ENCODE results near the gene NDUFAF2. TPM values are rescaled to one million over a fixed set of nuclear protein-coding genes. Genes with fewer than 3 reads are reported as not detected.

Gene NDUFAF2
- total and polyA plus RNA-seq, 2 of the 13 experiments (the other 11 are each of a cell fraction or from before 2014, with no cell fraction given) = 34.0 to 78.4 TPM

DNA sequence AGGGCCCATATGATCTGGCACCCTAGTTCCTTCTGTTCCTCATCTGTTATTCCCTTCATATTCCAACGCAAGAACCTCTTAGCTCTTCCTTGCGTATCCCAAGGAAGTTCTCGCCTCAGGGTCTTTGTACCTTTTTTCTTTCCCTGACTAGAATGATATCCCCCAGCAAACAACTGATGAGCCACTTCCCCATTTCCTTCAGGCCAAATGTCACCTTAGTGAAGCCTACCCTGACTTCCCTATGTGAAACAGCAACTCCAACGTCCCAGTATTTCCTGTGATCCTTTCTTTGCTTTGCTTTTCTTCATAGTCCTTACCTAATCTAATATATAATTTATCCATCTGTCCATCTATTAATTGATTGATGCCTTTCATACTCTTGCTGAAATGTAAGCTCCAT lies 48.0 kb upstream of the NDUFAF2 start (continued):
- TF ChIP-seq, protein P1, sequence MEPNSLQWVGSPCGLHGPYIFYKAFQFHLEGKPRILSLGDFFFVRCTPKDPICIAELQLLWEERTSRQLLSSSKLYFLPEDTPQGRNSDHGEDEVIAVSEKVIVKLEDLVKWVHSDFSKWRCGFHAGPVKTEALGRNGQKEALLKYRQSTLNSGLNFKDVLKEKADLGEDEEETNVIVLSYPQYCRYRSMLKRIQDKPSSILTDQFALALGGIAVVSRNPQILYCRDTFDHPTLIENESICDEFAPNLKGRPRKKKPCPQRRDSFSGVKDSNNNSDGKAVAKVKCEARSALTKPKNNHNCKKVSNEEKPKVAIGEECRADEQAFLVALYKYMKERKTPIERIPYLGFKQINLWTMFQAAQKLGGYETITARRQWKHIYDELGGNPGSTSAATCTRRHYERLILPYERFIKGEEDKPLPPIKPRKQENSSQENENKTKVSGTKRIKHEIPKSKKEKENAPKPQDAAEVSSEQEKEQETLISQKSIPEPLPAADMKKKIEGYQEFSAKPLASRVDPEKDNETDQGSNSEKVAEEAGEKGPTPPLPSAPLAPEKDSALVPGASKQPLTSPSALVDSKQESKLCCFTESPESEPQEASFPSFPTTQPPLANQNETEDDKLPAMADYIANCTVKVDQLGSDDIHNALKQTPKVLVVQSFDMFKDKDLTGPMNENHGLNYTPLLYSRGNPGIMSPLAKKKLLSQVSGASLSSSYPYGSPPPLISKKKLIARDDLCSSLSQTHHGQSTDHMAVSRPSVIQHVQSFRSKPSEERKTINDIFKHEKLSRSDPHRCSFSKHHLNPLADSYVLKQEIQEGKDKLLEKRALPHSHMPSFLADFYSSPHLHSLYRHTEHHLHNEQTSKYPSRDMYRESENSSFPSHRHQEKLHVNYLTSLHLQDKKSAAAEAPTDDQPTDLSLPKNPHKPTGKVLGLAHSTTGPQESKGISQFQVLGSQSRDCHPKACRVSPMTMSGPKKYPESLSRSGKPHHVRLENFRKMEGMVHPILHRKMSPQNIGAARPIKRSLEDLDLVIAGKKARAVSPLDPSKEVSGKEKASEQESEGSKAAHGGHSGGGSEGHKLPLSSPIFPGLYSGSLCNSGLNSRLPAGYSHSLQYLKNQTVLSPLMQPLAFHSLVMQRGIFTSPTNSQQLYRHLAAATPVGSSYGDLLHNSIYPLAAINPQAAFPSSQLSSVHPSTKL (CRISPR knock-in tag; IDR thresholded peaks at IDR 0.05) = no peak
- no peak for TF ChIP-seq BRCA1 (CRISPR knock-in tag; IDR thresholded peaks at IDR 0.05)

DNA sequence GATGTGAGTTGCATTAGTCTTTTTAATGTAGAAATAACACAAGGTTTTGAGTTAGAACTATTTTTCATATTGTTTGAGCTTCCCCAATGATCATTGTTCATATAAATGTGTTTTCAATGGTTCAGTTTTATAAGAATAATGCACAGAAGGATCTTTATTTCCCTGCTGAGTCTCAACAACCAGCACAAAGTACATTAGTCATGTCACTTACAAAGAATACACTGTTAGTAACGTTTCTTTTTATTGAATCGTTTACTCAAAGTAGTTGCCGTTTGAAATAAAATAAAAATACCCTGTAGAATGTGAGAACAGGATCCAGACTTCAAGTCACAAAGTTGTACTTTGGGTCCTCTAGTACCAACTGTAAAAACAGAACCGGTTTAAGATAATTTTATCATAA lies 41.6 kb upstream of the NDUFAF2 start:
- Histone ChIP-seq H3K27ac (ENCODE audit: extremely low read length, insufficient read depth, low read length) (no peak overlapping the region), H3K4me1 (ENCODE audit: insufficient read depth, low read length) (no peaks in the 10 kb centered on the region), H3K4me2 (ENCODE audit: low read depth, low read length) (no peak overlapping the region), H3K9ac (ENCODE audit: insufficient read depth, low read depth, low read length) (no peak overlapping the region), H3K9me3 (ENCODE audit: low read length) (no peaks in the 10 kb centered on the region), H3K27me3 (ENCODE audit: control insufficient read depth in 1 of 2, insufficient read depth in 2 of 2, low read length in 2 of 2) (no peaks in the 10 kb centered on the region), H3K36me3 (replicated peaks in 1 of 2; ENCODE audit: control insufficient read depth in 1 of 2, insufficient read depth in 2 of 2, low read length in 2 of 2) (peaks cover 0 to 2% of the 10 kb centered on the region in 2 experiments; a peak in 1 of 5 replicates), H3K79me2 (ENCODE audit: insufficient read depth, low read length) (no peaks in the 10 kb centered on the region), H4K20me1 (ENCODE audit: insufficient read depth, low read length) (no peaks in the 10 kb centered on the region), H3K4me3 (replicated peaks in 1 of 3; ENCODE audit: insufficient read depth in 1 of 3, low read depth in 2 of 3, low read length in 3 of 3) (no peak overlapping the region), H2AFZ (ENCODE audit: low read length) (no peak overlapping the region)
- no peak for TF ChIP-seq ZNF577 (CRISPR knock-in tag; IDR thresholded peaks at IDR 0.05; ENCODE audit: borderline replicate concordance, low read depth)
- TF ChIP-seq NR2F6 (IDR thresholded peaks at IDR 0.05) = no peak
- TF ChIP-seq NR2F6 (CRISPR knock-in tag; IDR thresholded peaks at IDR 0.05) = no peak
- TF ChIP-seq FOXK1 (CRISPR knock-in tag; IDR thresholded peaks at IDR 0.05; ENCODE audit: borderline replicate concordance, low read depth) = no peak
- TF ChIP-seq ZNF724P (CRISPR knock-in tag; IDR thresholded peaks at IDR 0.05; ENCODE audit: borderline replicate concordance) = no peak
- TF ChIP-seq ZNF101 (CRISPR knock-in tag; IDR thresholded peaks at IDR 0.05; ENCODE audit: borderline replicate concordance, low read depth) = no peak
- TF ChIP-seq NRL (CRISPR knock-in tag; IDR thresholded peaks at IDR 0.05; ENCODE audit: borderline replicate concordance) = no peak
- TF ChIP-seq, protein P2, sequence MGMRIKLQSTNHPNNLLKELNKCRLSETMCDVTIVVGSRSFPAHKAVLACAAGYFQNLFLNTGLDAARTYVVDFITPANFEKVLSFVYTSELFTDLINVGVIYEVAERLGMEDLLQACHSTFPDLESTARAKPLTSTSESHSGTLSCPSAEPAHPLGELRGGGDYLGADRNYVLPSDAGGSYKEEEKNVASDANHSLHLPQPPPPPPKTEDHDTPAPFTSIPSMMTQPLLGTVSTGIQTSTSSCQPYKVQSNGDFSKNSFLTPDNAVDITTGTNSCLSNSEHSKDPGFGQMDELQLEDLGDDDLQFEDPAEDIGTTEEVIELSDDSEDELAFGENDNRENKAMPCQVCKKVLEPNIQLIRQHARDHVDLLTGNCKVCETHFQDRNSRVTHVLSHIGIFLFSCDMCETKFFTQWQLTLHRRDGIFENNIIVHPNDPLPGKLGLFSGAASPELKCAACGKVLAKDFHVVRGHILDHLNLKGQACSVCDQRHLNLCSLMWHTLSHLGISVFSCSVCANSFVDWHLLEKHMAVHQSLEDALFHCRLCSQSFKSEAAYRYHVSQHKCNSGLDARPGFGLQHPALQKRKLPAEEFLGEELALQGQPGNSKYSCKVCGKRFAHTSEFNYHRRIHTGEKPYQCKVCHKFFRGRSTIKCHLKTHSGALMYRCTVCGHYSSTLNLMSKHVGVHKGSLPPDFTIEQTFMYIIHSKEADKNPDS (CRISPR knock-in tag; IDR thresholded peaks at IDR 0.05) = no peak
- TF ChIP-seq, protein P3, sequence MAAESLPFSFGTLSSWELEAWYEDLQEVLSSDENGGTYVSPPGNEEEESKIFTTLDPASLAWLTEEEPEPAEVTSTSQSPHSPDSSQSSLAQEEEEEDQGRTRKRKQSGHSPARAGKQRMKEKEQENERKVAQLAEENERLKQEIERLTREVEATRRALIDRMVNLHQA (CRISPR knock-in tag; IDR thresholded peaks at IDR 0.05) = no peak
- no peak for TF ChIP-seq KLF6 (CRISPR knock-in tag; IDR thresholded peaks at IDR 0.05)
- TF ChIP-seq SAFB2 (CRISPR knock-in tag; IDR thresholded peaks at IDR 0.05; ENCODE audit: borderline replicate concordance, low read depth) = no peak
- no TSS peak for BruUV-seq (replicated peaks)
- ChIA-PET POLR2A (no interaction called here), CTCF (ENCODE audit: low intra/inter-chr PET ratio, low total read pairs) (no interaction called here)
- in situ Hi-C loops (cut with HindIII; ENCODE audit: extremely low pct_ligation_motif_present, low pct_unique_long_range_greater_than_20kb) (no loop called here), intact Hi-C loops (cut with micrococcal nuclease; ENCODE audit: unreplicated experiment) (no loop called here)
- DNase-seq (ENCODE audit: low spot score) = no peak
- no peak for FAIRE-seq
- ATAC-seq = no peak
- WGBS (ENCODE audit: low lambda C conversion rate) = 80% methylated on average over 4 of the region's 4 CpGs
